AG08396 (cell line): ENCODE data around the gene ARSK.
A peak's percentile ranks its signal among the peaks of the same experiment; 100 is the strongest.
"Not testable (repeated sequence)": the region's sequence is repeated elsewhere in the genome, so short reads cannot be mapped to it uniquely, and the experiment has no call there.

Experiments
- DNase-seq: peaks from one replicate; pipeline ENCODE4 v3.0.0; 2012; ENCODE audit warnings: low spot score, mixed read lengths

Gene ARSK

GRCh38 chr5:95620870-95621838, 66.3 kb downstream of the ARSK start:
- peak; percentile 29 for DNase-seq

- no peak for DNase-seq
Observed at GRCh38 chr5:95621839-95622629, 67.1 kb downstream of the ARSK start.

GRCh38 chr5:95623706-95624105, 68.8 kb downstream of the ARSK start:
- DNase-seq: no peak

GRCh38 chr5:95624368-95624767, 69.5 kb downstream of the ARSK start:
- DNase-seq: no peak

GRCh38 chr5:95626701-95627100, 71.8 kb downstream of the ARSK start:
- DNase-seq: no peak

- no peak for DNase-seq
Observed at GRCh38 chr5:95627971-95628810, 73.3 kb downstream of the ARSK start.

GRCh38 chr5:95628933-95629332, 74.0 kb downstream of the ARSK start:
- no peak for DNase-seq

GRCh38 chr5:95630394-95630917, 75.6 kb downstream of the ARSK start:
- no peak for DNase-seq

- peak; percentile 65 for DNase-seq
Observed at GRCh38 chr5:95631255-95631958, 76.5 kb downstream of the ARSK start.

GRCh38 chr5:95631991-95632675, 77.2 kb downstream of the ARSK start:
- DNase-seq: peak; percentile 41

- DNase-seq: not testable (repeated sequence)
Observed at GRCh38 chr5:95632942-95633341, 78.0 kb downstream of the ARSK start.

GRCh38 chr5:95633671-95634070, 78.8 kb downstream of the ARSK start:
- no peak for DNase-seq

- DNase-seq: no peak
Observed at GRCh38 chr5:95634081-95634480, 79.2 kb downstream of the ARSK start.

- DNase-seq: no peak
Observed at GRCh38 chr5:95638632-95639031, 83.7 kb downstream of the ARSK start.

GRCh38 chr5:95641741-95642220, 86.9 kb downstream of the ARSK start:
- no peak for DNase-seq

- no peak for DNase-seq
Observed at GRCh38 chr5:95643152-95643551, 88.3 kb downstream of the ARSK start.

- DNase-seq: peak; percentile 42
Observed at GRCh38 chr5:95644351-95645042, 89.6 kb downstream of the ARSK start.

GRCh38 chr5:95646226-95646568, 91.3 kb downstream of the ARSK start:
- DNase-seq: not testable (repeated sequence)

GRCh38 chr5:95646569-95647431, 91.9 kb downstream of the ARSK start, which contains the start of gene RFESD:
Gene RFESD (plus strand): TSS chr5:95646777. CDS start chr5:95652272, 5,495 bp downstream.
- peak; percentile 93 for DNase-seq
